HepG2 (cell line): Measurements from ENCODE around the gene AHNAK. TPM values are rescaled to one million over a fixed set of nuclear protein-coding genes. Genes with fewer than 3 reads are reported as not detected.

Experiments
- ARHGAP35 ChIP-seq: sonication (generic); formaldehyde crosslinking; IDR thresholded peaks from 2 replicates; pipeline ENCODE4 v1.9.0; 2022; ENCODE audit warnings: mild to moderate bottlenecking, inconsistent platforms, moderate library complexity, missing genetic modification reagents, borderline replicate concordance
- ATF7 ChIP-seq, 2 experiments: fragments of 450-650 bp in 1 of 2; sonication (generic) in 1 of 2; formaldehyde crosslinking in 1 of 2; IDR thresholded peaks; 2 replicates each; pipeline versions ENCODE4 v1.4.0 to v1.6.1; 2016 to 2020; ENCODE audit warnings: antibody characterized with exemption in 1 of 2, mild to moderate bottlenecking in 1 of 2, missing genetic modification reagents in 1 of 2
- GTF3A ChIP-seq: sonication (generic); formaldehyde crosslinking; conservative IDR thresholded peaks from 2 replicates; pipeline ENCODE4 v1.4.0; 2020; ENCODE audit warnings: mild to moderate bottlenecking, missing genetic modification reagents
- IRF2 ChIP-seq: IDR thresholded peaks from 2 replicates; pipeline ENCODE4 v1.6.1; 2018; ENCODE audit warnings: missing genetic modification reagents, missing compliant biosample characterization
- JDP2 ChIP-seq: sonication (generic); formaldehyde crosslinking; IDR thresholded peaks from 2 replicates; pipeline ENCODE4 v1.8.1; 2022; ENCODE audit warnings: missing genetic modification reagents, borderline replicate concordance
- MIER3 ChIP-seq: IDR thresholded peaks from 2 replicates; pipeline ENCODE4 v1.6.1; 2016; ENCODE audit warnings: missing compliant biosample characterization, borderline replicate concordance
- MLLT10 ChIP-seq: sonication (generic); formaldehyde crosslinking; IDR thresholded peaks from 2 replicates; pipeline ENCODE4 v1.4.0; 2020; ENCODE audit warnings: missing genetic modification reagents
- MZF1 ChIP-seq: sonication (generic); formaldehyde crosslinking; IDR thresholded peaks from 2 replicates; pipeline ENCODE4 v1.8.1; 2023; ENCODE audit warnings: mild to moderate bottlenecking, missing genetic modification reagents, borderline replicate concordance
- NCOA2 ChIP-seq: sonication (generic); formaldehyde crosslinking; IDR thresholded peaks from 2 replicates; pipeline ENCODE4 v1.8.0; 2022; ENCODE audit warnings: inconsistent platforms
- NFKBIZ ChIP-seq: IDR thresholded peaks from 2 replicates; pipeline ENCODE4 v1.6.1; 2018; ENCODE audit warnings: missing genetic modification reagents, missing compliant biosample characterization
- PCBP1 ChIP-seq: fragments of 200-400 bp; formaldehyde crosslinking; IDR thresholded peaks from 2 replicates; pipeline ENCODE4 v1.6.1; 2017; ENCODE audit warnings: mild to moderate bottlenecking, low read depth, low read length, borderline replicate concordance
- RFXAP ChIP-seq: sonication (generic); formaldehyde crosslinking; IDR thresholded peaks from 2 replicates; pipeline ENCODE4 v1.4.0; 2020; ENCODE audit warnings: missing genetic modification reagents, borderline replicate concordance
- SIN3B ChIP-seq: fragments of 150-350 bp; IDR thresholded peaks from 2 replicates; pipeline ENCODE4 v1.6.1; 2014; ENCODE audit warnings: low read length
- SMARCE1 ChIP-seq: fragments of 450-650 bp; IDR thresholded peaks from 2 replicates; pipeline ENCODE4 v1.6.1; 2017; ENCODE audit warnings: borderline replicate concordance
- SMYD3 ChIP-seq: sonication (generic); formaldehyde crosslinking; IDR thresholded peaks from 2 replicates; pipeline ENCODE4 v1.8.1; 2023; ENCODE audit warnings: mild to moderate bottlenecking, missing genetic modification reagents
- SP2 ChIP-seq: sonication (generic); formaldehyde crosslinking; IDR thresholded peaks from 2 replicates; pipeline ENCODE4 v1.5.1; 2020; ENCODE audit warnings: mild to moderate bottlenecking, missing genetic modification reagents
- SRSF1 ChIP-seq: fragments of 200-400 bp; formaldehyde crosslinking; optimal IDR thresholded peaks from 2 replicates; pipeline ENCODE3; 2017; ENCODE audit warnings: mild to moderate bottlenecking, low read depth, low read length, moderate library complexity
- SRY ChIP-seq: sonication (generic); formaldehyde crosslinking; IDR thresholded peaks from 2 replicates; pipeline ENCODE4 v1.8.0; 2022; ENCODE audit warnings: mild to moderate bottlenecking, missing genetic modification reagents
- XRCC5 ChIP-seq: fragments of 200-400 bp; formaldehyde crosslinking; optimal IDR thresholded peaks from 2 replicates; pipeline ENCODE3; 2017; ENCODE audit warnings: mild to moderate bottlenecking, low read length
- YEATS2 ChIP-seq: sonication (generic); formaldehyde crosslinking; IDR thresholded peaks from 2 replicates; pipeline ENCODE4 v1.4.0; 2020; ENCODE audit warnings: missing genetic modification reagents, borderline replicate concordance
- ZNF17 ChIP-seq: sonication (generic); formaldehyde crosslinking; IDR thresholded peaks from 2 replicates; pipeline ENCODE4 v1.5.0; 2020; ENCODE audit warnings: mild to moderate bottlenecking, missing genetic modification reagents
- ZNF446 ChIP-seq: sonication (generic); formaldehyde crosslinking; IDR thresholded peaks from 2 replicates; pipeline ENCODE4 v1.5.0; 2020; ENCODE audit warnings: mild to moderate bottlenecking, missing genetic modification reagents
- ZNF781 ChIP-seq: sonication (generic); formaldehyde crosslinking; IDR thresholded peaks from 2 replicates; pipeline ENCODE4 v1.5.1; 2020; ENCODE audit warnings: borderline replicate concordance, mild to moderate bottlenecking, missing genetic modification reagents; ENCODE audit errors: not compliant biosample characterization
- polyA plus RNA-seq, 8 experiments: library from polyadenylated mRNA; depleted of rRNA in 3 of 8; stranded (reverse) in 7 of 8; unstranded in 1 of 8; fragments of >200 nt; fragmentation: Illumina TruSeq in 4 of 8; extraction: Trizol in 4 of 8; gene quantifications; 2 replicates each; pipeline versions ENCODE4 v1.2.1 to v1.2.3, GENCODE V29; 2011 to 2016; ENCODE audit warnings: low read depth in 4 of 8, missing spikeins in 1 of 8, mixed read lengths in 1 of 8; ENCODE audit not compliant: insufficient read depth in 1 of 8
- total RNA-seq, 5 experiments: library from RNA; depleted of rRNA; stranded (reverse); fragments of >200 nt; fragmentation: Illumina TruSeq; extraction: Trizol; gene quantifications; 2 replicates each; pipeline ENCODE4 v1.2.3, GENCODE V29; 2016; ENCODE audit warnings: low read depth in 1 of 5
- TF ChIP-seq, protein P1 (sequence below): sonication (generic); formaldehyde crosslinking; IDR thresholded peaks from 2 replicates; pipeline ENCODE4 v1.5.0; 2020; ENCODE audit warnings: mild to moderate bottlenecking, missing genetic modification reagents
- TF ChIP-seq, protein P2 (sequence below): sonication (generic); formaldehyde crosslinking; IDR thresholded peaks from 2 replicates; pipeline ENCODE4 v1.5.1; 2020; ENCODE audit warnings: missing genetic modification reagents, mild to moderate bottlenecking, borderline replicate concordance
- TF ChIP-seq, protein P3 (sequence below): sonication (generic); formaldehyde crosslinking; IDR thresholded peaks from 2 replicates; pipeline ENCODE4 v1.8.0; 2022; ENCODE audit warnings: missing genetic modification reagents, mild to moderate bottlenecking, borderline replicate concordance

AHNAK gene
- total and polyA plus RNA-seq, 2 of the 13 experiments (the other 11 are each of a cell fraction or from before 2014, with no cell fraction given) = 23.4 to 25.0 TPM

DNA sequence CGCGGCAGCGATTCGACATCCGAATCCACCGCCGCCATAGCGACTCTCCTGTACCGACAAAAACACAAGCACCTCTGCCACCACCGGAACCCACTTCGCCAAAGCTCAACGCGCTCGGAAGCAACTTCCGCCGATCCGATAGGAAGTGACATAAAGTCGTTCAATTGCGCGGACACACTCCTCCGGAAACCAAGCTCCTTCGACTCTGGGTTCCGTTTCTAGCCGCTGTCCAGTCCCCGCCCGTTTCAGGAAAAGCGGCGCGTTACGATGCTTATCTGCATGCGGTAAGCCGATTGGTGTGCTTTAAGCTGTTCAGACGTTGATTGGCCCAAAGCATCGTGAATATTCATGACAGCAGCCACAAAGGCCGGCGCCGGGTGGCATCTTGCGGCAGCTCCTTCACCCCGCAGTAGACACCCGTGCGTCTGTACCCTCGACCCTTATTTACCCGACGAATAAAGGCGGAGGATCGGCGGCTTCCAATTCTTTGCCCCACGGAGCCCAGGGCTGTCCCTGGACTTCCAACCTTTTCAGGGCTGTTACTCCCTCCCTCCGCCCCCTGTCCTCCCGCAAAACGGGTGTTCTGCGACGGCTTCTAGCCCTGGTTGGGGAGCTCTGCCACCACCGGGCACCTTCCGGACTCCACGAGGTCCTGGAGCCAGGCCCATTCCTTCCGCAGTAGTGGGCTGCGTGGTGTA, 45.0 kb upstream of the AHNAK start, which contains the start of gene TUT1 (continued):
- no peak; the same call in 1 of the 2 replicates for TF ChIP-seq MZF1 (CRISPR knock-in tag)
- no peak for TF ChIP-seq JDP2 (CRISPR knock-in tag)
- TF ChIP-seq SMYD3 = peak; percentile 95
- peak; percentile 99 for TF ChIP-seq YEATS2
- peak; percentile 65 for TF ChIP-seq SP2 (CRISPR knock-in tag)
- TF ChIP-seq SRY (CRISPR knock-in tag) = peak; percentile 72; the same call in 1 of the 2 replicates
- peak; percentile 99 for TF ChIP-seq XRCC5
- no peak for TF ChIP-seq MLLT10 (CRISPR knock-in tag)
- TF ChIP-seq, protein P1, sequence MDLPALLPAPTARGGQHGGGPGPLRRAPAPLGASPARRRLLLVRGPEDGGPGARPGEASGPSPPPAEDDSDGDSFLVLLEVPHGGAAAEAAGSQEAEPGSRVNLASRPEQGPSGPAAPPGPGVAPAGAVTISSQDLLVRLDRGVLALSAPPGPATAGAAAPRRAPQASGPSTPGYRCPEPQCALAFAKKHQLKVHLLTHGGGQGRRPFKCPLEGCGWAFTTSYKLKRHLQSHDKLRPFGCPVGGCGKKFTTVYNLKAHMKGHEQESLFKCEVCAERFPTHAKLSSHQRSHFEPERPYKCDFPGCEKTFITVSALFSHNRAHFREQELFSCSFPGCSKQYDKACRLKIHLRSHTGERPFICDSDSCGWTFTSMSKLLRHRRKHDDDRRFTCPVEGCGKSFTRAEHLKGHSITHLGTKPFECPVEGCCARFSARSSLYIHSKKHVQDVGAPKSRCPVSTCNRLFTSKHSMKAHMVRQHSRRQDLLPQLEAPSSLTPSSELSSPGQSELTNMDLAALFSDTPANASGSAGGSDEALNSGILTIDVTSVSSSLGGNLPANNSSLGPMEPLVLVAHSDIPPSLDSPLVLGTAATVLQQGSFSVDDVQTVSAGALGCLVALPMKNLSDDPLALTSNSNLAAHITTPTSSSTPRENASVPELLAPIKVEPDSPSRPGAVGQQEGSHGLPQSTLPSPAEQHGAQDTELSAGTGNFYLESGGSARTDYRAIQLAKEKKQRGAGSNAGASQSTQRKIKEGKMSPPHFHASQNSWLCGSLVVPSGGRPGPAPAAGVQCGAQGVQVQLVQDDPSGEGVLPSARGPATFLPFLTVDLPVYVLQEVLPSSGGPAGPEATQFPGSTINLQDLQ = no peak; the same call in 1 of the 2 replicates
- no peak; the same call in 1 of the 2 replicates for TF ChIP-seq NFKBIZ (CRISPR knock-in tag)
- TF ChIP-seq SMARCE1 = no peak
- TF ChIP-seq GTF3A (CRISPR knock-in tag) = peak; percentile 81; the same call in 1 of the 2 replicates
- peak; percentile 94 for TF ChIP-seq RFXAP
- peak; percentile 94 for TF ChIP-seq MIER3 (CRISPR knock-in tag)
- TF ChIP-seq, protein P2, sequence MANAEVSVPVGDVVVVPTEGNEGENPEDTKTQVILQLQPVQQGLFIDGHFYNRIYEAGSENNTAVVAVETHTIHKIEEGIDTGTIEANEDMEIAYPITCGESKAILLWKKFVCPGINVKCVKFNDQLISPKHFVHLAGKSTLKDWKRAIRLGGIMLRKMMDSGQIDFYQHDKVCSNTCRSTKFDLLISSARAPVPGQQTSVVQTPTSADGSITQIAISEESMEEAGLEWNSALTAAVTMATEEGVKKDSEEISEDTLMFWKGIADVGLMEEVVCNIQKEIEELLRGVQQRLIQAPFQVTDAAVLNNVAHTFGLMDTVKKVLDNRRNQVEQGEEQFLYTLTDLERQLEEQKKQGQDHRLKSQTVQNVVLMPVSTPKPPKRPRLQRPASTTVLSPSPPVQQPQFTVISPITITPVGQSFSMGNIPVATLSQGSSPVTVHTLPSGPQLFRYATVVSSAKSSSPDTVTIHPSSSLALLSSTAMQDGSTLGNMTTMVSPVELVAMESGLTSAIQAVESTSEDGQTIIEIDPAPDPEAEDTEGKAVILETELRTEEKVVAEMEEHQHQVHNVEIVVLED (CRISPR knock-in tag) = peak; percentile 95
- TF ChIP-seq, protein P3, sequence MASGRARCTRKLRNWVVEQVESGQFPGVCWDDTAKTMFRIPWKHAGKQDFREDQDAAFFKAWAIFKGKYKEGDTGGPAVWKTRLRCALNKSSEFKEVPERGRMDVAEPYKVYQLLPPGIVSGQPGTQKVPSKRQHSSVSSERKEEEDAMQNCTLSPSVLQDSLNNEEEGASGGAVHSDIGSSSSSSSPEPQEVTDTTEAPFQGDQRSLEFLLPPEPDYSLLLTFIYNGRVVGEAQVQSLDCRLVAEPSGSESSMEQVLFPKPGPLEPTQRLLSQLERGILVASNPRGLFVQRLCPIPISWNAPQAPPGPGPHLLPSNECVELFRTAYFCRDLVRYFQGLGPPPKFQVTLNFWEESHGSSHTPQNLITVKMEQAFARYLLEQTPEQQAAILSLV = peak; percentile 88
- 0 out of 2 replicates have a peak, but pooled peaks have one; percentile 68 for TF ChIP-seq PCBP1
- TF ChIP-seq ZNF17 = no peak
- TF ChIP-seq ATF7 (IDR thresholded peaks at IDR 0.05) = peak; percentile 34
- TF ChIP-seq ATF7 (CRISPR knock-in tag; IDR thresholded peaks at IDR 0.05) = peak; percentile 90
- TF ChIP-seq ARHGAP35 (CRISPR knock-in tag) = no peak; the same call in 1 of the 2 replicates
- TF ChIP-seq SIN3B = peak; percentile 87
- TF ChIP-seq NCOA2 (CRISPR knock-in tag) = peak; percentile 56; the same call in 1 of the 2 replicates
- TF ChIP-seq ZNF781 (CRISPR knock-in tag) = peak; percentile 50
- peak; percentile 95 for TF ChIP-seq IRF2 (CRISPR knock-in tag)
- peak; percentile 80 for TF ChIP-seq SRSF1
- no peak for TF ChIP-seq ZNF446 (CRISPR knock-in tag)
